Measurements from ENCODE around the gene HOXB3.
"Not testable (repeated sequence)": the region's sequence is repeated elsewhere in the genome, so short reads cannot be mapped to it uniquely, and the experiment has no call there.

The HOXB3 gene

GRCh38 chr17:48539177-48539576 is 50.9 kb downstream of the HOXB3 start:
- no peak for ATAC-seq
- no peak for TF ChIP-seq CSRNP3 (CRISPR knock-in tag; IDR thresholded peaks at IDR 0.05)
- TF ChIP-seq ZFP30 (CRISPR knock-in tag; IDR thresholded peaks at IDR 0.05) = no peak
- no peak for TF ChIP-seq ZNF565 (CRISPR knock-in tag; conservative IDR thresholded peaks at IDR 0.05; ENCODE audit: low read depth)
- no peak for TF ChIP-seq ZC3H10 (CRISPR knock-in tag; IDR thresholded peaks at IDR 0.05)
- TF ChIP-seq BACH2 (CRISPR knock-in tag; IDR thresholded peaks at IDR 0.05; ENCODE audit: borderline replicate concordance) = no peak
- TF ChIP-seq POU6F1 (CRISPR knock-in tag; IDR thresholded peaks at IDR 0.05; ENCODE audit: borderline replicate concordance, low read depth) = no peak
- TF ChIP-seq TCF4 (CRISPR knock-in tag; IDR thresholded peaks at IDR 0.05; ENCODE audit: borderline replicate concordance) = no peak
- TF ChIP-seq ARNTL (CRISPR knock-in tag; IDR thresholded peaks at IDR 0.05; ENCODE audit: borderline replicate concordance, low read depth) = no peak
- no peak for TF ChIP-seq ISL1 (CRISPR knock-in tag; IDR thresholded peaks at IDR 0.05)
- TF ChIP-seq PPARA (CRISPR knock-in tag; IDR thresholded peaks at IDR 0.05; ENCODE audit: borderline replicate concordance) = no peak
- TF ChIP-seq CSDC2 (CRISPR knock-in tag; IDR thresholded peaks at IDR 0.05) = no peak
- TF ChIP-seq PATZ1 (CRISPR knock-in tag; IDR thresholded peaks at IDR 0.05; ENCODE audit: borderline replicate concordance) = no peak
- TF ChIP-seq TOX (CRISPR knock-in tag; IDR thresholded peaks at IDR 0.05; ENCODE audit: borderline replicate concordance) = no peak
- no peak for TF ChIP-seq GLIS3 (CRISPR knock-in tag; IDR thresholded peaks at IDR 0.05)
- TF ChIP-seq RARB (CRISPR knock-in tag; IDR thresholded peaks at IDR 0.05) = no peak

GRCh38 chr17:48537316-48537715 is 52.7 kb downstream of the HOXB3 start:
- ATAC-seq = no peak
- TF ChIP-seq GLIS3 (CRISPR knock-in tag; IDR thresholded peaks at IDR 0.05) = no peak
- TF ChIP-seq ZFP30 (CRISPR knock-in tag; IDR thresholded peaks at IDR 0.05) = no peak
- TF ChIP-seq ZNF8 (CRISPR knock-in tag; IDR thresholded peaks at IDR 0.05) = no peak
- no peak for TF ChIP-seq PATZ1 (CRISPR knock-in tag; IDR thresholded peaks at IDR 0.05; ENCODE audit: borderline replicate concordance)

GRCh38 chr17:48535793-48536559 is 54.1 kb downstream of the HOXB3 start:
- not testable (repeated sequence) for ATAC-seq

GRCh38 chr17:48532261-48532660 is 57.8 kb downstream of the HOXB3 start:
- no peak for ATAC-seq
- TF ChIP-seq PPARA (CRISPR knock-in tag; IDR thresholded peaks at IDR 0.05; ENCODE audit: borderline replicate concordance) (no peak), ZFP30 (CRISPR knock-in tag; IDR thresholded peaks at IDR 0.05) (no peak), OSR1 (CRISPR knock-in tag; IDR thresholded peaks at IDR 0.05) (no peak), ARNTL (CRISPR knock-in tag; IDR thresholded peaks at IDR 0.05; ENCODE audit: borderline replicate concordance, low read depth) (no peak)

- no peak for ATAC-seq
- no peak for TF ChIP-seq OSR1 (CRISPR knock-in tag; IDR thresholded peaks at IDR 0.05)
Measured at GRCh38 chr17:48530887-48531272, 59.2 kb downstream of the HOXB3 start, which contains the start of gene HOXB1. HOXB1 (minus strand) TSS chr17:48531011; CDS start chr17:48530904, 107 bp downstream.

Measured in SK-N-SH treated with all-trans-retinoic acid at 6 μM for 48 hours (cell line).